Endometrial microvascular endothelial cells (primary cell): Measurements from ENCODE around the gene HES3. TPM values are rescaled to one million over a fixed set of nuclear protein-coding genes. Genes with fewer than 3 reads are reported as not detected.

Experiments
- in situ Hi-C: cut with HindIII; loops from 2 replicates; pipeline ENCODE4 v1.10.0; 2017; ENCODE audit warnings: low sequenced_read_pairs, low pct_unique_long_range_greater_than_20kb; ENCODE audit errors: inconsistent ontology term
- total RNA-seq: library from RNA; depleted of rRNA; stranded (reverse); fragments of >200 nt; gene quantifications from one replicate; pipeline ENCODE4 v1.2.3, GENCODE V29; 2015; ENCODE audit errors: inconsistent ontology term

HES3 gene
- total RNA-seq, 1 donor from 2014 or later, result not detected

DNA sequence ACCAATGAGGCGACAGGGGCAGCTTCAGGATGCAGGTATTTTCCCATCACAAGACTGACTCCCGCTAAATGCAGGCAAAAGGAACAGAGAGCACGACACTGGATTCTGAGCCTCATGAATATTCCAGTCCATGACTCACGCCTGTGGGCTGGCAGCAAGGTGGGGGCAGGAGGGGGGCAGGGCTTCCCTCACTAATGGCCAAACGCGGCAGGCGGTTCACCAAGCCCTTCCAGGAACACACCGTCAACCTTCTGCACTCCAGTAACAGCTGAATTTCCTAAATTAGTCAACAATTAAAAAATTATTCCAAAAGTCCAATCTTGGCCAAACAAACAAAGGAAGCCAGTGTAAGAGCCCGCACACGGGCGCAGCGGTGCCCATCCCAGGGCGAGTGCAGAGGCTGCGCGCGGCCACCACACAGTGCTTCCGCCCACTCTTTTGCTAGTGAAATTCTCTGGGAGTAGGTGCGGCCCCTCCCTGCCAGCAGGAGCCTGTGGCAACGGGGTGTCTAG lies 29.5 kb downstream of the HES3 start:
- in situ Hi-C loops, result no loop called here

DNA sequence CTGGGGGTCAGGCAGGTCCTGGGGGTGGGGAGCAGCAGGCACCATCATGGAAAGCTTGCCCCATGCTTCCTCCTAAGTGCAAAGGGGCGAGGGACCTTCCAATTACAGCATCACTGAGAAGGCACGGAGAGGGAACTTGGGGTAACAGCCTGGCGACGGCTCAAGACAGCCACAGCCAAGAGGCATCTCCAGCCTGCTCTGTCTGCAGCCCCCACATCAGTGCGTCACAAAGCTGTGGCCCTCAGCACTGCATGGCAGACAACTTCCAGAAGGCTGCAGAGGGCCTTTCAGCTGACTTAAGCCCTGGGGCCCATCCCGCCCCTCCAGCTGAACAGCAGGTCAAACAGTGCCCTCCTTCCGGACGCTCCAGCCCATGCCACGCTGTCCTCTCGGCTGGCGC lies 30.1 kb downstream of the HES3 start:
- in situ Hi-C loops, result no loop called here

DNA sequence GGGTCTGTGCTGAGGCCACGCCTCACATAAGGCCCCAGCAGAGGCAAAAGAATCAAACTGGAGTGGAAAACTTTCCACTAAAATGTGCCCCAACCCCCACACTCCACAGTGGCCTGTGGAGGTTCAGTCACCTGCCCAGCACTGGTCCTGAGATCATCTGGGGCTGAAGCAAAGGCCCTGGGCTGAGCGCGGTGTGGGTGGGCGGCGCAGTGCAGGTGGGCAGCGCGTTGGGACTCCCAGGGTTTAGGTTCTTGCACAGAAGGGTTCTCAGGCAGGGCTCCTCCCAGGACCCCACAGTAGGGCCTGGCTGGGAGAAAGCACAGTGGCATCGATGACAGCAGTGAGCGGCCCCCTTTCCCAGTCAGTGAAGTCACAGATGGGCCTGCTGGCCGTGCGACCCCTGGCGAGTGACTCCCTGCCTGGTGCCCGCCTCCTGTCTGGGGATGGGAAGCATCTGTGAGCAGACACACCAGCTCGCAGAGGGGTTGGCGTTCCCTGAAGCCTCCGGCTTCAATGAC lies 30.7 kb downstream of the HES3 start:
- in situ Hi-C loops, result no loop called here

DNA sequence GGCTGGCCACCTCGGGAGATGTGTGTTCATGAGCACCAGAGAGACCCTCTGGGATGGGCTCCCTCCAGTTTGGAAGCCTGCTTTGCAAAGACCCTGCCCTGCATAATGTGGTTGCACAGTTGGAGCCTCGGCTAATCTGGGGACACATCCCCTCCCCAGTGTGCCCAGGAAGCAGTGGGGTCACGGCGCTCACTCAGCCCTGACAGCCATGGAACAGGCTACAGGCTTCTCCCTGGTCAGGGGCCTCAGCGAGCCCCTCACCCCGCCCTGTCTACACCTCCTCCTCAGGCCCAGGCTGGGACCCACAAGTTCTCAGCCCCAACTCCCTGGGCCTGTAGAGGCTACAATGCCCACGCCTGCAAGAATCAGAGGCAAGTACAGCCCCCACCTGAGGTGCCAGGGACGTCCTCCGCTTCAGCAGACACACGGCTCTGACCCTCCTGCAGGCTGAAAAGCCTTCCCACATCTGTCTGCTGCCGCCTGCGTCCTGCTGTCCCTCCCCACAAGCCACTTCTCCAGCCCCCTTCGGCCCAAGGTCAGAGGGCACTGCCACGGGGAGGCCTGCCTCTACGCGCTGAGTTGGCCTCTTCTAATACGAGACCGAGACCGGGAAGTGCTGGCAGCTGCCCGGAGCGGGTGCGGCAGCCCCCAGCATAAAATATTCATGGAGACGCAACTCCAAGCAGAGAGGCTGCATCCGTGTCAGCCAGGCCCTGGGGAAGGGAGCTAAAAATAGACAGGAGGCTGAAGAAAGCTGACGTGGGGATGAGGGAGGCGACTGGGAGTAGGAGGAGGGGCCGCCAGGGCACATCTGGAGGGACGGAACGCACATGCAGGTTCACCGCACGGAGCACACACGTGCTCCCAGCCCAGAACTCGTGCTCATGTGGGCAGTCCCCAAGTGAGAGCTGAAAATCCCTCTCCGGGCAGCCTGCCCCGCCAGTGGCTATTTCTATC lies 32.1 kb downstream of the HES3 start:
- in situ Hi-C loops, result no loop called here

DNA sequence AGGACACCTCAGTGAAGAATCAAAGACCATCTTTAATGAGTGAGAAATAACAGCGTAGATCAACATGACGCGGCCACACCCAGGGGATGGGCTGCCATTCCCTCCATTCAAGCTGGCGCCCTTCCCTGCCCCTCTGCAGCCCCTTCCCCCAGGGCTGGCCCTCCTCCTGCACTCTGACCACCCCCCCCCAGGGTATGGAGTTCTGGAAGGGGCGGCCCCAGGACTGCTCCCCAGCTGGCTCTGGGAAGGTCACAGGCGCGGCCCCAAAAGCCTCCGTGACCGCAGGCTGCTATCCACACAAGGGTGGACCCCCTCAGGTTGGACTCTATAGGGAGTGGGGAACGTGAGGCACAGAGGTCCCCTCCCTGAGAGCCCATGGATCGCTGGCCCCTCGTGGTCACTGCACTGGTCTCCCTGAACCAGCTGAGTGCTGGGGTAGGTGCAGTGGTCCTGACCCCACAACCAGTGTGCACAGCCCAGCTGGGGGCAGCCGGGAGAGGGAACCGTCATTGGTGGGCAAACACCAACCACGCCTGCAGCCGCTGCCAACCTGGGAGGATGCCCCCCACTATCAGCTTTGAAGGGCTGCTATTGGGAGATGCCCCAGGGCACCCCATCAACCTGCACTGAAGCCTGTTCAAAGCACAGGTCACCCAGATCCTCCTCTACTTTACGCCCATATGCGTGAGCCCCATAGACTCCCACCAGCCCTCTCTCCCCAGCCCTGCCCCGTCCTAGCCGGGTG lies 33.0 kb downstream of the HES3 start:
- in situ Hi-C loops, result no loop called here

DNA sequence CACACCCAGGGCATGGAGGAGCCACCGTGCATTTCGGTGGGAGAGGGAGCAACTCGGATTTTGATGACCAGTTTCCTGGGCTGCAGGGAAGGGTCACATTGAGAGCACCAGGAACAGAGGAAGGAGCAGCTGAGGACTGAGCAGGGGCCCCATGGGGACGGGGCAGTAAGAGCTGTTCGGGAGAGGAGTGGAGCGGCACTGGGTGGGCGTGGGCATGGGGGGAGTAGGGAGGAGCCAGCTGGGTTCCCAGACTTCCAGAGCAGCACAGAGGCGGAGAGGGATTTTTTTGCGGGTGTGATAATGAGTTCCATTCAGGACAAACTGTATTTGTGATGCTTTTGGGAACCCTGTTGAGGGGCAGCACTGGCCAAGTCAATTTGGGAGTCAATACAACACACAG lies 34.3 kb downstream of the HES3 start:
- in situ Hi-C loops, result no loop called here

DNA sequence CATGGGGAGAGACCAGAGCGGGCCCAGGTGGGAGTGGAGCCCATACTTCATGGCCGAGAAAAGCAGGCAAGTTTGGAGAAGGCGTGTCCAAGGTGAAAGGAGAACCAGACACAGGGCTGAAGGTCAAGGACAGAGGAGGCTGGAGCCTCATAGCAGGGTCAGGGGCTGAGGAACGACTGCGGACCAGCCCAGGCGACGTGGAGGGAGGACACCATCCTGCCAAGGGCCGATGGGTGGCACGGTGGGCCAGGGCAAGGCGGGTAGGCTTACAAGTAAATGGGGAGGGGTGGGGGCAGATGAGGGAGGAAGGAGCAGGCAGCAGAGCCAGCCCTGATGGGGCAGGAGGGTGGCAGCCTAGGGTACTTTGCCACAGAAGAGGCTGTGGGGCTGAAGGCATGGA lies 35.1 kb downstream of the HES3 start:
- in situ Hi-C loops, result no loop called here

DNA sequence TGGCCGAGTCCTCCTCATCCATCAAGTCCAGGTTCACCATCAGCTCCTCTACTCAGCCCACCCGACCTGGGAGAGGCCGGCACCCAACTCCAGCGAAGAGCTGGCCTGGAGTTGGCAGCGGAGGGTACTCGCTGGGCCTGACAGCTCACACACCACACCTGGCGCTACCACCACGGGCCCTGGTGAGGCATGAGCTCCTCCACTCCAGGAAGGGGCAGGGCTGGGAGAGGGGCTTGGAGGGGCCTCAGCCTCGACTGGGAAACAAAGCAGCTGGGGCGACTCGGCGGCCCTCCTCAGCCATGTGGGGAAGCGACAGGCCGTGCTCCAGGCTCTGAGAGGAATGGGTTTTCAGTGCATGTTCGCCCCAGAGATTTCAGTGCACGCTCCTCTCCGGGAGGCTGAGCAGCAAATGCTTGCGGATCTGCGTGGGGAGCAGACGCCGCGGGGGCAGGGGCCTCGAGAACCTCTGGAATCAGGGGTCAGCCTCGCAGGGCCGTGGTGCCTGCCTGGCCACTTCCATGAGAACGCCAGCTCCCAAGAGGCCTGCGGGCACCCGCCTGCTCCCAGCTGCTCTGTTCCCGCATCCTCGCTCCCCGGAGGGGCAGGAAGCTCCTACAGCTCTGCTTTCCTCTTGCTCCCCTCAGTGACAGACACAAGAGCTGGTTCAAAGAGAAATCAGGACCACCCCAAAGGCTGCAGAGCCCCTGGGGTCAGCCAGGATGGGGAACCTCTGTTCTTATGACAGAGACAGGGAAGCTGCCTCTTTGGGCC lies 35.8 kb downstream of the HES3 start:
- in situ Hi-C loops, result no loop called here

DNA sequence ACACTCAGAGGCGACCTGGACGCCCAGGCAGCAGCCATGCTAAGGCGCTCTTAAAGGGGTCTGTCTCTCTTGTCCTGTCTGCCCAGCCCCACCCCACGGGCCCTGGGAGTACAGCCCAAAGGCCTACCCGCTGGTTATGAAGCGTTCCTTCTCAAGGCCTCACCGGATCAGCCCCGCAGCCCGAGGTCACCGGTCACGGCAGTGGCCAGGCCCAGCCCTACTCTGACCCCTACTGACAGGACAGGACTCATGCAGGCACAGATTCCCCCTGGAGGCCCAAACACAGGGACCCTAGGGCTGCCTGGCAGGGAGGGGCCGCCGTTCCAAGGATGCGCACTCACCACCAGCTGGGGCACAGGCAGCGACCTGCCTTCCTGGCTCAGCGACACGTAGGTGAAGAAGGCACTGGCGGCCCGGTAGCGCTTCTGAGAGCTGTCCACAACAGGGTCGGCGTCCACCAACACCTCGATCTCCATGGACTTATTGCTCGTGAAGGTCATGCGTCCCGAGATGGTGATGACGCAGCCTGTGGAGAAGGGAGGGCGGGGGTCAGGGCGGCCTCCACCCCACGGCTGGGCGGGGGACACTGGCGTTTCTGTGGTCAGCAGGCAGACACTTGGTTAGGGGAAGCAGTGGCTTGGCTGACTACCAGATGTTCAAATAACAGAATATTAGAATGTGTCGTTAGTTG lies 36.9 kb downstream of the HES3 start:
- in situ Hi-C loops, result no loop called here

DNA sequence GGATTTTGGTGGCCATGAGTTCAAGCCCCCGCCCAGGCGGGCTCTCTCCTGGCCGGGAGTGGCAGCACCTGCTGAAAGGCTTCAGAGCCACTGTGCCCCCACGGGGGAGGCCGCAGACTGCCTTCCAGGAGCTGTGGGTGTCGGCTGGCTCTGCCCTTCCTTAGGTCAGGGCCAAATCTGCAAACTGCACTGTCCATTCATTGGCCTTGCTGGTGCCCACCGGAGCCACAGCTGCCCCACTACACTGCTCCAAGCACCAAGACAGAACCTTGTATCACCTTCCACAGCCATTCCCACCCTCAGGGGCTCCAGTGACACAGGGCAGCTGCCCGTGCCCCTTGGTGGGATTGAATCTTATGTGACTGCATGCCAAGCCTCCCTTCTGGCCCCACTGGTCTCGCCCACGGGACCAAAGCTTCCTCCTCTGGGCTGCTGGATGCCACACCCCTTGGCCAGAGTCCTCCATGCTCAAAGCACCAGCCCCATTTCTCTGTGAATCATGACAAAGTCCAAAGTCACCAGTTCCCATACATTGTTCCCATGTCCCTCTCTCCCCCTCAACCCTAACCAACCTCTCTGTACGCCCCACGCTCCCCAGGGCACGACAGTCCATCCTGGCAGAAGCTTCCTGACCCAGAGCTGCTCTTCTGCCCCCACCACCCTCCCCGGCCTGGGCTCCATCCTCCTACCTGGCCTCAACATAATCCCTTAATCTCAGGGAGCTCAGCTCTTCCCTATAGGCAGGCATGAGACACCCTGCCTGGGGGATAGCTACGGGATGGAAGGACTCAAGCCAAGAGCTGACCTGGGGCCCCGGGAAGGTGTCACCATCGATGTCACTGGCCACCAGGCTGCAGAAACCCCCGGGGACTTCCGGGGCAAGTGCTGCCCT lies 37.8 kb downstream of the HES3 start:
- in situ Hi-C loops, result no loop called here

DNA sequence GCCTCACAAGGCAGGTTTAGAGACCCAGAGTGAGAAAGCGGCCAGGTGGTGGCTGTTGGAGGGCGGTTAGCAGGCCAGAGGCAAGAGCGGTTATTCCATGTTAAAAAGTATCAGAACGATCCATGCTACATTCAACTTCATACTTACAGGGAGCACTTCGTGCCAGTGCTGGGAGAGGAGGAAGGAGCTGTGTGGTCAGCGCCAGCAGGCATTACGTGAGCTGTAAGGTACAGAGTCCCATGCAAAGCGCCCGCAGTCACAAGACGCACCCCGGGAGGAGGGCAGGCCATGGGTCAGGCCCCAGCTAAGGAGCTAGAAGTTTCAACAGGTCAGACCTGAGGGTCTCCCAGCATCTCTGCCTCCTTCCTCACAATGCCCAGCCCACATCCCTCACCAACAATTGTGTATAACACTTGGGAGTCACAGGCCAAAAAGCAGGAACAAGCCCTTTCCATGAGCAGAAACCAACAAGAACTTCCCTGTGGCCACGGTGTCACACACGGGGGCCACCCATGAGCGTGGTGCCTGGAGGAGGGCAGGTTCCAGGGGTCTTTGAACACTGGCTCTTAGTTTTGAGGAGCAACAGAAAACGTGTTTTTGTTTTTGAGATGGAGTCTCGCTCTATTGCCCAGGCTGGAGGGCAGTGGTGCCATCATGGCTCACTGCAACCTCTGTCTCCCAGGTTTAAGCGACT lies 38.7 kb downstream of the HES3 start:
- in situ Hi-C loops, result no loop called here

DNA sequence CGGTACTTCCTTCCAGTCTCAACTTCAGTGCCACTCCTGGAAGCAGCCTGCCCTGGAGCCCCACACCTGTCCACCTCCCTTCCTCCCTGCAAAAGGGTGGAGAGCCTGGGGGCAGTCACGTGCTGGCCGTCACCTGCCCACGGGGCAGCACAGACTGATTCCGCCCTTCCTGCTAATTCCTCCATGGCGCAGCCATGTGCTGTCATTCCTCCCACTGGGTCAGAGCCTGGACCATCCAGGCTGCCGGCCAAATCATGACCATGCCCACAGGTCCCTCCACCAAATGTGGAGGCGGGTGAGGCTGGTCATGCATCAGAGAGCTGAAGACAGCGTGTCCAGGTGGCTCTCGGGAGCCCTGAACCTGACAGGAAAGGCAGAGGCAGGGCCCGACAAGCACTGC lies 41.4 kb downstream of the HES3 start:
- in situ Hi-C loops, result no loop called here

DNA sequence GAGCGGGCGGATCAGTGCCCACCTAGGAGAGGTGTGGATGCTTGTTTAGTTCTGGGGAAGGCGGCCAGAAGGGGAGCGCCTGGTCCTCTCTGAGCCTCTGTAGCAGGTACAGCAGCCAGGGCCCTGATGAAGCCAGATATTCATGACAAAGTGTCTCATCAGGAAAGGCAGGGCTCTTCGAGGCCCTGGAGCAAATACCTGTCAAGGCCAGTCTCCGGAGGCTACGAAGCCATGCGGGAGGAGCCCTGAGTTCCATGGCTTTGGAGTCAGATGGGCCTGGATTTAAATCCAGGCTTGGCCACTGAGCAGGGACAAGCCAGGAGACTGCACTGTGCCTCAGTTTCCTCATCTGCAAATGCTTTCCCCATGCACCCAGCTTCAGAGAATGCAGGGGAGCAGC lies 42.3 kb downstream of the HES3 start:
- in situ Hi-C loops, result no loop called here

DNA sequence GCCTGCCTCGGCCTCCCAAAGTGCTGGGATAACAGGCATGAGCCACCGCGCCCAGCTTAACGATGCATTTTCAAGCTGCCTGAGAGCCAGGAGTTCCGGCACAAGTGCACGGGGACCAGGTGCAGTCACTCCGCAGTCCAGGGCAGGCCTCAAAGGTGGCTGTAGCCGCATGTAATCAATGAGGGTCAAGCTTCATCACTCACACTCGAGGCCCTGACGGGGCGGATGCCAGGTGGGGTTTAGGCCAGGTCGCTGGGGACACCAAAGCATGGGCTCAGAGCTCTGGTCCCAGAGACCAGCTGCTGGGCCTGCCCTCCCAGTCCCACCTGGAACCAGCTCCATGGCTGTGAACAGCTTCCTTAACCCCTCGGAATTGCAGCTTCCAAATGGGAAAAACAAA lies 43.0 kb downstream of the HES3 start:
- in situ Hi-C loops, result no loop called here

DNA sequence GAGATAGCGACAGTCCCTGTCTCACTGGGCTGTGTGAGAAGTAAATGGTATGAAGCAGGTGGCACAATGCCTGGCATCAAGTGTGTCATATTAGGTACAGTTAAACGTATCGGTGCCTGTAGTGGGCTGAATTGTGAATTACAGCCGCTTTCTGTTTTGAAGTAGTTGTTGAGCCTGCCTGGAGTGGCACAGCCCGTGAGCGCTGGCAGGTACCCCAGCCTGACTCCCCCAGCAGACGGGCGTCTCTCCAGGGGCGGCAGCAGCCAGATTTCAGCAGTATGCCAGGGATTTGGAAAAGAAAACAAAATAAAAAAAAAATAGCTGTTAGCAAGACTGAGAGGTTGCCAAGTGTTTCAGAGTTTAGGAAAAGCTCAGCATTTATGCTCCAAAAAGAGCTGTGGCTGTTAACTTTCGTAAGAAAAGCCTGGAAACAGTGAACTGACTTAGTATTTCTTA lies 43.5 kb downstream of the HES3 start:
- in situ Hi-C loops, result no loop called here

DNA sequence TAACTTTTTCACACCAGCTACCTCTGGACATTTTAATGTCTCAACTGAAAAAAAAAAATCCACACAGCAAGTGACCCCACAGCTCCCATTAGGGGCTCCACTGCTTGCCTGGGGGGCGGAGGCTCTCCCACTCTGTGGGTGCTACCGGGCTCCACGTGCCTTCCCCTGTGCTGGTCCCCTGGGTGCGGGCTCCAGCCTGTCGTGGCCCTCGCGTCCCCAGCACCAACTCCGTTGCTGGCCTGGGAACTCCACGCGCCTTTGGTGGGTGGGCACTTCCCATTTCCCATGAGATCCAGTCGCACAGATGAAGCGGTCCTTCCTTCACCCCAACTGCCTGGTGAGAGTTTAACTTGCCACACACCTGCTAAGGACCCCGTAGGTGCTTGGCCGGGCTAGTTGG lies 44.0 kb downstream of the HES3 start:
- in situ Hi-C loops, result no loop called here

DNA sequence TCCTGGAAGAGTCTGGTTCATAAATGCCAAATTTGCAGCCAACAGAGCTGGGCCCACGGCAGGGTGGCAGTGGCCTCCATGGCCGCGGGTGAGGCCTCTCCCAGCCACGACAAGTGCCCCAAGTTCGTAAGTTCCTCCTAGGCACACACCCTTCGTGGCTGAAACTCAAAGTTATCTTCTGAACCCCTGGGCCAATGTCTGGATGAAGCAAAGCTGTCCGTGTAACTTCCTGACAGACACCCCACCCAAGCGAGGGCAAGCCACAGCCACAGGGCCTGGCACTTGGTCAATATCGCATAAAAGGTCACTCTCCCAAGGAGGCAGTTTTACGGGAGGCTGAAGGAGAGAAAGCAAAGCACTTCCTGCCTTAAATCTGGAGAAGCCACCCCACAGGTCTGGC lies 44.7 kb downstream of the HES3 start:
- in situ Hi-C loops, result no loop called here
